Transverse colon (tissue), 4 donors: ENCODE measurements around the gene STXBP1. TPM values are rescaled to one million over a fixed set of nuclear protein-coding genes. Genes with fewer than 3 reads are reported as not detected.
"Not testable (repeated sequence)": the region's sequence is repeated elsewhere in the genome, so short reads cannot be mapped to it uniquely, and the experiment has no call there.

Experiments used
- DNase-seq: peaks from one replicate; pipeline ENCODE4 v3.0.0-alpha.2; 2019
- H3K27ac ChIP-seq, 4 donors: fragments of 200-600 bp; sonication (generic); 2 replicates each; pipeline ENCODE4 v1.5.1; 2016 to 2018; ENCODE audit warnings: inconsistent platforms in 4 of 4
- H3K27me3 ChIP-seq: fragments of 200-600 bp; sonication (generic); 2 replicates; pipeline ENCODE4 v1.5.1; 2017; ENCODE audit warnings: inconsistent platforms
- H3K36me3 ChIP-seq, 4 donors: fragments of 200-600 bp; sonication (generic); 2 replicates each; pipeline ENCODE4 v1.5.1; 2017 to 2019; ENCODE audit warnings: inconsistent platforms in 4 of 4
- H3K4me1 ChIP-seq, 4 donors: fragments of 200-600 bp; sonication (generic); 2 replicates each; pipeline ENCODE4 v1.5.1; 2017 to 2020; ENCODE audit warnings: inconsistent platforms in 4 of 4
- H3K4me3 ChIP-seq, 4 donors: fragments of 200-600 bp; sonication (generic); 1 replicate in 1 of 4; 2 replicates in 3 of 4; pipeline versions ENCODE4 v1.5.1 to v1.6.1; 2017 to 2019; ENCODE audit warnings: inconsistent platforms in 4 of 4
- H3K9me3 ChIP-seq, 2 donors: fragments of 200-600 bp; sonication (generic); 2 replicates each; pipeline ENCODE4 v1.5.1; 2017 to 2019; ENCODE audit warnings: inconsistent platforms in 2 of 2
- CTCF ChIP-seq, 5 experiments: fragments of 200-600 bp in 3 of 5; fragments of 450-650 bp in 2 of 5; sonication (generic) in 3 of 5; IDR thresholded peaks; 1 replicate in 2 of 5; 2 replicates in 3 of 5; pipeline ENCODE4 v1.5.1; 2016 to 2017; ENCODE audit warnings: antibody characterized with exemption in 5 of 5, inconsistent platforms in 3 of 5, mild to moderate bottlenecking in 2 of 5, moderate library complexity in 1 of 5
- EP300 ChIP-seq: sonication (generic); formaldehyde crosslinking; IDR thresholded peaks from one replicate; pipeline ENCODE4 v1.6.1; 2017; ENCODE audit warnings: antibody characterized with exemption, low read depth
- POLR2A ChIP-seq: fragments of 450-650 bp; IDR thresholded peaks from one replicate; pipeline ENCODE4 v1.6.1; 2016; ENCODE audit warnings: antibody characterized with exemption, mild to moderate bottlenecking, moderate library complexity
- POLR2AphosphoS5 ChIP-seq, 3 donors: sonication (generic); formaldehyde crosslinking; IDR thresholded peaks; one replicate each; pipeline ENCODE4 v1.6.1; 2016; ENCODE audit warnings: antibody characterized with exemption in 3 of 3
- WGBS, 2 donors: methylation state at CpG; one replicate each; pipeline ENCODE4 v1.1.5; 2018; ENCODE audit warnings: low coverage in 1 of 2; 5-methylcytosine and 5-hydroxymethylcytosine counted together
- in situ Hi-C, 4 donors: fragments of 200-750 bp; cut with MboI; loops; one replicate each; pipeline versions ENCODE4 v1.15.0 to v1.15.1; 2017; ENCODE audit warnings: low sequenced_read_pairs in 3 of 4, low pct_ligation_motif_present in 1 of 4, low pct_unique_long_range_greater_than_20kb in 1 of 4
- intact Hi-C: fragments of 100-400 bp; cut with DNase I; formaldehyde crosslinking; loops from one replicate; pipeline ENCODE4 v1.15.1; 2023; ENCODE audit warnings: low total_unique reads
- total RNA-seq, 4 donors: library from RNA; depleted of rRNA; stranded (reverse); fragments of >200 nt; gene quantifications; one replicate each; pipeline ENCODE4 v1.1.0, GENCODE V29; 2016

Gene STXBP1
- total RNA-seq, 4 donors from 2014 or later: 7.9 to 193 (median 13.3) TPM

- peaks cover 42 to 85% (median 66%) of the 10 kb centered on the region in 4 donors for H3K4me1 ChIP-seq
- intact Hi-C loops: no loop called here
- WGBS, 2 donors: 22 to 29% methylated on average over 5 to 10 of the region's 10 CpGs
- H3K27me3 ChIP-seq: no peaks in the 10 kb centered on the region
- H3K9me3 ChIP-seq: no peaks in the 10 kb centered on the region
- TF ChIP-seq POLR2A (no peak), POLR2AphosphoS5 (IDR thresholded peaks at IDR 0.05) (peak in 2 of 3 donors; percentile 48 to 56)
- DNase-seq: peak; percentile 78
- in situ Hi-C loops: no loop called here
- H3K27ac ChIP-seq: peak overlapping the region; percentile 84 to 94 (median 88)
- no peak overlapping the region for H3K4me3 ChIP-seq
- no peaks in the 10 kb centered on the region for H3K36me3 ChIP-seq
These were observed 37.7 kb upstream of the STXBP1 start for GRCh38 chr9:127574072-127574993.

GRCh38 chr9:127575875-127576778 lies 36.0 kb upstream of the STXBP1 start:
- Histone ChIP-seq H3K27me3 (no peaks in the 10 kb centered on the region), H3K9me3 (no peaks in the 10 kb centered on the region), H3K27ac (peak overlapping the region; percentile 84 to 94 (median 88)), H3K36me3 (no peaks in the 10 kb centered on the region), H3K4me1 (peaks cover 38 to 84% (median 60%) of the 10 kb centered on the region in 4 donors), H3K4me3 (no peak overlapping the region)
- intact Hi-C loops (no loop called here), in situ Hi-C loops (loop anchor here in 2 of 4 donors (25.0 kb wide), 2 partner anchors 161 to 336 kb away; partner anchors contain the start of genes ST6GALNAC4 (in 2 of the 2) and TOR2A (in 1 of the 2))
- 61 to 62% methylated on average over 2 to 13 of the region's 13 CpGs for WGBS, 2 donors
- DNase-seq: peak; percentile 68
- no peak for TF ChIP-seq EP300
- peak in 2 of 3 donors; percentile 32 to 36 for TF ChIP-seq POLR2AphosphoS5 (IDR thresholded peaks at IDR 0.05)

- H3K4me3 ChIP-seq, DNase-seq, H3K9me3 ChIP-seq, H3K36me3 ChIP-seq, H3K27me3 ChIP-seq, intact Hi-C loops: not testable (repeated sequence)
- 92% methylated on average over 6 of the region's 7 CpGs; no CpG with 5 or more reads in 1 of the 2 donors for WGBS, 2 donors
- in situ Hi-C loops: loop anchor here in 2 of 4 donors (25.0 kb wide), 2 partner anchors 160 to 335 kb away; partner anchors contain the start of genes ST6GALNAC4 (in 2 of the 2) and TOR2A (in 1 of the 2)
- peak overlapping the region in 1 of 4 donors; percentile 94 for H3K27ac ChIP-seq
- H3K4me1 ChIP-seq: peaks cover 38 to 78% (median 59%) of the 10 kb centered on the region in 4 donors
These were observed 34.9 kb upstream of the STXBP1 start for GRCh38 chr9:127577194-127577593.

GRCh38 chr9:127578627-127578951 lies 33.5 kb upstream of the STXBP1 start:
- peak overlapping the region; percentile 79 to 92 (median 88) for H3K27ac ChIP-seq
- 32 to 41% methylated on average over 3 to 5 of the region's 5 CpGs for WGBS, 2 donors
- no peak for TF ChIP-seq POLR2AphosphoS5 (IDR thresholded peaks at IDR 0.05)
- TF ChIP-seq POLR2A: no peak
- no peak for TF ChIP-seq EP300
- no peak for TF ChIP-seq CTCF (IDR thresholded peaks at IDR 0.05)
- DNase-seq: no peak
- H3K4me1 ChIP-seq: peaks cover 35 to 64% (median 48%) of the 10 kb centered on the region in 4 donors
- intact Hi-C loops (no loop called here), in situ Hi-C loops (loop anchor here in 2 of 4 donors (25.0 kb wide), 2 partner anchors 159 to 334 kb away; partner anchors contain the start of genes ST6GALNAC4 (in 2 of the 2) and TOR2A (in 1 of the 2))
- H3K9me3 ChIP-seq: no peaks in the 10 kb centered on the region
- H3K36me3 ChIP-seq: no peaks in the 10 kb centered on the region
- no peaks in the 10 kb centered on the region for H3K27me3 ChIP-seq
- no peak overlapping the region for H3K4me3 ChIP-seq
